ENCODE results near the gene MUC5B.
"Not testable (repeated sequence)": the region's sequence is repeated elsewhere in the genome, so short reads cannot be mapped to it uniquely, and the experiment has no call there.

- TF ChIP-seq POLR2A (IDR thresholded peaks at IDR 0.05); CTCF (IDR thresholded peaks at IDR 0.05); POLR2AphosphoS5 (IDR thresholded peaks at IDR 0.05; ENCODE audit: insufficient read depth in 1 of 2, low read depth in 1 of 2): not testable (repeated sequence)
These were observed 20.7 kb downstream of the MUC5B start for GRCh38 chr11:1243521-1243920.

All from vagina (tissue), 2 donors.